GM12892 (cell line): ENCODE data around the gene PPP3R2.

Experiments used
- POLR2A ChIP-seq: IDR thresholded peaks from 2 replicates; pipeline ENCODE4 v1.6.1; 2011; ENCODE audit warnings: low read depth, low read length, control low read depth
- POLR2AphosphoS5 ChIP-seq: IDR thresholded peaks from 2 replicates; pipeline ENCODE4 v1.6.1; 2011; ENCODE audit warnings: low read depth, low read length, control low read depth
- TAF1 ChIP-seq: IDR thresholded peaks from 2 replicates; pipeline ENCODE4 v1.6.1; 2011; ENCODE audit warnings: low read depth, mild to moderate bottlenecking, control low read depth, low read length, borderline replicate concordance

DNA sequence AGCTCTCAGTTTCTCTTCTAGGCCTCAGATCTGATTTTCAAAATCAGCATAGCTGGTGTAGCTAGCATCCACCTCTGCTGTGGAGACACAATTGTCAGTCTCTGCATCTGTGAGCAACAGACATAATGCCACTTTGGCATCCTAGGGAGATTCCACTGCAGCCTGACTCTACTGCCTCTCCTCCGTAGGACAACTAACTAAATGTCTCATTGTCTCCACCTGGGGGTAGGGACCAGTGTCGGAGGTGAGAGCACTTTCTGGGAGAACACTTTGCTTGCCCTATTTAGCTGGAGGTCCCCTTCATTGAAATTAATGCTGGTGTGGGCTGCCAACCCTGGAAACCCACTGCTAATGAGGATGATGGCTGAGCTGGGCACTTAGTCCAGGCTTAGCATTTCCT is 1.4 kb downstream of the PPP3R2 start:
- no peak for TF ChIP-seq POLR2A
- TF ChIP-seq TAF1, result no peak
- no peak for TF ChIP-seq POLR2AphosphoS5
